Esophagus muscularis mucosa (tissue), 4 donors: ENCODE measurements around the gene PQBP1.
A peak's percentile ranks its signal among the peaks of the same experiment; 100 is the strongest.

ENCODE experiments used
- CTCF ChIP-seq, 3 experiments: fragments of 200-600 bp in 2 of 3; fragments of 450-650 bp in 1 of 3; sonication (generic) in 2 of 3; IDR thresholded peaks; one replicate each; pipeline ENCODE4 v1.5.1; 2017 to 2019; ENCODE audit warnings: antibody characterized with exemption in 3 of 3, mild to moderate bottlenecking in 2 of 3, moderate library complexity in 1 of 3
- EP300 ChIP-seq: sonication (generic); formaldehyde crosslinking; IDR thresholded peaks from one replicate; pipeline ENCODE4 v1.6.1; 2017; ENCODE audit warnings: antibody characterized with exemption
- POLR2A ChIP-seq: fragments of 450-650 bp; IDR thresholded peaks from one replicate; pipeline ENCODE4 v1.6.1; 2017; ENCODE audit warnings: antibody characterized with exemption, moderate library complexity, mild to moderate bottlenecking, low read depth

GRCh38 chrX:48891402-48892288 is 6.1 kb upstream of the PQBP1 start:
- TF ChIP-seq CTCF (IDR thresholded peaks at IDR 0.05): peak; percentile 40 to 53 (median 50)
- no peak for TF ChIP-seq POLR2A
- TF ChIP-seq EP300: no peak
